Activated T-helper 1 cell treated with anti-CD3 and anti-CD28 coated beads, Interleukin-2, amount 50 U/mL, for 16 hours (primary cell): ENCODE data around the gene BCL11A.

Experiments
- DNase-seq, 2 donors: peaks; one replicate each; pipeline ENCODE4 v3.0.0-alpha.2; 2020; ENCODE audit warnings: low read depth in 1 of 2, low spot score in 1 of 2

Gene BCL11A

GRCh38 chr2:60468382-60469085 is 84.9 kb downstream of the BCL11A start:
- no peak for DNase-seq

DNA sequence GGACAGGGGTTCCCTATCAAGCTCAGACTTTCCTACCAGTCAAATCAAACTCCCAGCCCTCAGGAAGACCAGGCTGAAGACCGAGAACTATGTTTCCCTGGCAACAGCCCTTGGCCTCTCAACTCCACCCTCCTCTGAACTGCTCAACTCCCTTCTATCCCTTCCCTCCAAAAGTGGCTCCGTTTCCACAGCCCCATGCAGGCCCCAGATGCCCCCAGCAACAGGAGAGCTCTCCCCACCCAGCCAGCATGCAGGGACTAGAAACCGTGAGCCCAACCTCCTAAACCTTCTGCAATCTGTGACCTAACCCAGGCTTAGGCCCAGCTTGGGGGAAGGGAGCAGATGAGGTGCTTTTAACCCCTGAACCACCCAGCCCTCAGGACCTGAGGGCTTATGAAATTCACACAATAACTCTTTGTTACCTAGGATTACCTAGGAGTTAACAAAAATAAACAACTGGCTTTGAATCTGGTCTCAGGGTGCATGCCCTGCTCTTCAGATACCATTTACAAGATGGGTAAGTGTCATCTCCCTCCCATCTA is 87.2 kb downstream of the BCL11A start:
- no peak for DNase-seq

- DNase-seq = no peak
Measured at GRCh38 chr2:60465736-60466135, 87.7 kb downstream of the BCL11A start.

GRCh38 chr2:60463249-60463648 is 90.2 kb downstream of the BCL11A start:
- DNase-seq = no peak

DNA sequence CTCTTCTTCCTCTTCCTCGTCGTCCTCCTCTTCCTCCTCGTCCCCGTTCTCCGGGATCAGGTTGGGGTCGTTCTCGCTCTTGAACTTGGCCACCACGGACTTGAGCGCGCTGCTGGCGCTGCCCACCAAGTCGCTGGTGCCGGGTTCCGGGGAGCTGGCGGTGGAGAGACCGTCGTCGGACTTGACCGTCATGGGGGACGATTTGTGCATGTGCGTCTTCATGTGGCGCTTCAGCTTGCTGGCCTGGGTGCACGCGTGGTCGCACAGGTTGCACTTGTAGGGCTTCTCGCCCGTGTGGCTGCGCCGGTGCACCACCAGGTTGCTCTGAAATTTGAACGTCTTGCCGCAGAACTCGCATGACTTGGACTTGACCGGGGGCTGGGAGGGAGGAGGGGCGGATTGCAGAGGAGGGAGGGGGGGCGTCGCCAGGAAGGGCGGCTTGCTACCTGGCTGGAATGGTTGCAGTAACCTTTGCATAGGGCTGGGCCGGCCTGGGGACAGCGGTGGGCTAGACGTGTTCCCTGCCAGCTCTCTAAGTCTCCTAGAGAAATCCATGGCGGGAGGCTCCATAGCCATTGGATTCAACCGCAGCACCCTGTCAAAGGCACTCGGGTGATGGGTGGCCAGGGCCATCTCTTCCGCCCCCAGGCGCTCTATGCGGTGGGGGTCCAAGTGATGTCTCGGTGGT is 91.9 kb downstream of the BCL11A start:
- DNase-seq = no peak

GRCh38 chr2:60460577-60461420 is 92.7 kb downstream of the BCL11A start:
- no peak for DNase-seq

- DNase-seq = no peak
Measured at GRCh38 chr2:60459851-60460250, 93.6 kb downstream of the BCL11A start.

DNA sequence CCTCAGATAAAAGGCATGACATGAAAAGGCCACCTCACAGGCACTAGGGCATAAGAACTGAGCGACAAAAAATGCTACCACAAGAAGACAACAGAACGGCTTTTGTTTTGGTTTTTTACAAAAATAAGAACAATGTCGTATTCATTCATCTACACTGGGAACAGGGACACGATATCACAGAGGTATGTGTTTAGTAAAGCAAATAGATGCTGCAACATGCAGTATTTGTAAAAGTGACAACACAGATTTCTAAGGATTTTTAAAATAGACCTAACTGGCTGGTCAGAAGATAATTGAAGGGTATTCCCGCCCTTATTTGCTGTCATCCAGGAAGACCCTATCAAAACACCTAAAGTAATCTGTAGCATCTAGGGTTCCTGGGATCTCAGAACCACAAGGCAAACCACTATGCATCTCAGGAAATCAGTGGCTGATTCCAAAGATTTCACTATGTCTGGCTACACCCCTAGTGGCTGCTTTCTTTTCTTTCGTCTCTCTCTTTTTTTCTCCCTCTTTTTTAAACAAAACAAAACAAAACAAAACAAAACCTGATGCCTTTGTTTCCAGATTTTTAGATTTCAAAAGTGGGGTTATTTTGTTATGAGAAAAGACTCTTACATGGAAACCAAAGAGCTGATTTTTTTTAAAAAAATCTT is 97.2 kb downstream of the BCL11A start:
- DNase-seq = no peak

- no peak for DNase-seq
Measured at GRCh38 chr2:60453872-60454271, 99.6 kb downstream of the BCL11A start.

DNA sequence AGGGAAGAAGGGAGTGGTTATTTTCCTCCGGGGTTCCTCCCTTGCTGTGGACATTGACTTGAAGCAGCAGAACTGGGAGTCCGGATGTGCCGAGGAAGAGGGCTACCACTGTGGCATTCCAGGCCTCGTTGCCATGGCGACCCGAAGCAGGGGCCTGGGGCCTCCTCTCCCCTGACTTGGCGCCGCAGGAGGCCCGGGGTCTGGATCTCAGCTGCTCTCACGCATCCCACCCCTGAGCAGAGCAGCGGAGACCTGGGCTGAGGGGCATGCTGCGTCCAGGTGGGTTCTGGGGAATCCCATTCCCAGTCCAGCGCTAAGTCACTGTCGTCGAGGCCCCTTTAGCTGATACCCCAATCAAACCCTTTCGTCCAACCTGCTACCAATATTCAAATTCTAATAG is 100.2 kb downstream of the BCL11A start:
- DNase-seq = no peak

DNA sequence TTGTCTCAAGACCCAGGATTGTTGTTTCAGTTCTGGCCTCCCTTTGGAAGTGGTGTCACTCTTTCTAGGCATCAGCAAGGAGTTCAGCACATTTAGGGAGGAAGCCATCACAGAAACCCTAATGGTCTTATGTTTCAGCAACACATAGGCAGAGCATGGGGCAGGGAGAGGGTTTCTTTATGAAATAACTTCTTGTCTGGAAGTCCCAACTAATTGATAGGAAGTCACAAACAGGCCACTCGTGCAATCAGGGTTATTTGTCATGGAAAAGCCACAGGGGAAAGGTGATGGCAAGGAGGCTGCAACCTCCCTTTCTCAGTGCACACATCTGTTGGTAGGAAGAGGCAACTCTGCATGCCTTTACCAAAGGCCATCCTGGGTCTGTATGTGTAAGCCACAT is 103.0 kb downstream of the BCL11A start:
- DNase-seq = no peak

DNA sequence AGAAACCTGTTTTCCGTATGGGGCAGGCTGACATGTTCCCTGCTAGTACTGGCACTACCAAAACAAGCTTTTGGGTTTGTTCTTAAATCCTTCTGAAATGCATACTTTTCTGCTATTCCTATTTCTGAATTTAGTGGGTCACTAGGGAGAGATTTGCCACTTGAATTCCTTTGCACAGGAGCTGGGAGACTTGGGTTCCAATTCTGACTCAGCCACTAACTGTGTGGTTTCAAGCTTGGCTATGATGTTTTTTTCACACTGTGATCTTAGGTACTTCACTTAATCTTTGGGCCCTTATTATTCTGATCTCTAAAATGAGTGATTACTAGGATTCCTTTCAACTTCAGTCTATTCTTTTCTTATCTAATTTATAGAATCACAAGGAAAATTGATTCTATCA is 105.5 kb downstream of the BCL11A start:
- no peak for DNase-seq

DNA sequence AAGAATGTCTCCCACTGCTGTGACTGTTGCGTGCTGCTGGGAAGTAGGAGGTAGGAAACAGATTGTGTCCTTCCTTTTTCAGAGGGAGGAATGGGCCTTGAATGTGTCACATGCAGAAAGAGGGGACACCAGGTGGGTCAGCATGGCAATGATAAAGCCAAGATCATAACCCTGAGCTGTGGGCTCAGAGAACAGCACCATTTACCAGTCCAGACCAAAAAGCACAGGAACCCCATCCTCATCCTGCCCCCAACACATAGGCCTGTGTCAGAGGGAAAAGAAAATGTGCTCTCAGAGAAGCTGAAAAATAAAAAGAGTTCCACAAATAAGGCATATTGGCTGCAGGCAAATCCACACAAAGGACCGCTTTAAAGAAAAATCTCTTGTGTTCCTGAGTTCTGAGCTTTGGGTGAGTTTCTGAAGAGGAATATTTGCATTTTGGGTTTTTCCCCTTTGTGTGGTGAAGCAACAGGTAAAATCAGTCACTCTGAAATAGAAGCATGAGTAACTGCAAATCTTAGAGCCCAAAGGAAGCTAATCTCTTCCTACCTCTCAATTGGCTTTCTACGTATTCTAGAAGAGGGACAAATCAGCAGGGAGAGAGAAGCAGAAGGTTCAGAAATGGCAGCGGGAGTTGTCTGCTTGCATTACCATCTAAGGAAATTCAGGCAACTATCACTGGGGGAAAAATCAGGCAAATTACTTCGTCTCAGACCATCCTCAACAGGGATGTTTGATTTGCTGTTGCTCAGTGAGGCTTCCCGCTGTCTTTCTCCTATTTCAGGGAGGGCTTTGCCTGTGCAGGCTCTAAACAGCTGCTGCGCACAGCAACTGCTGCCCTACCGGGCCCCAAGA is 106.8 kb downstream of the BCL11A start:
- DNase-seq = no peak

DNA sequence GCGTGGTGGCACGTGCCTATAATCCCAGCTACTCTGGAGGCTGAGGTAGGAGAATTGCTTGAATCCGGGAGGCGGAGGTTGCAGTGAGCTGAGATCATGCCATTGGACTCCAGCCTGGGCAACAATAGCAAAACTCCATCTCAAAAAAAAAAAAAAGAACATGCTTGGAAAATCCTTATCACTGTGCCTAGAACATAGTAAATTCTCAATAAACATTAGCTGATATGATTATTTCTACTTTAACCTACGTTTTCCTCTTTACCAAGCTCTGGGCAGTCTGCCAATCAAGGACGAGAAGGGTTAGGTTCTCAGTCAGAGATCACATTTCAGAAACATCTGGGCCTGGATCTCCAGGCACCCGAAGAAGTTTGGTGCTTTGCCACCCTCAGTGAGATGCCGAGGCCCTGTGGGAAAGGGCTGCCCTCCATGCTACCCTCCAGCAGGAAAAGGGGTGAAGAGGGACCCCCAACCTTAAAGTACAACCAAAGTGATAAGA is 107.7 kb downstream of the BCL11A start:
- no peak for DNase-seq

GRCh38 chr2:60442608-60443007 is 110.8 kb downstream of the BCL11A start:
- no peak for DNase-seq

DNA sequence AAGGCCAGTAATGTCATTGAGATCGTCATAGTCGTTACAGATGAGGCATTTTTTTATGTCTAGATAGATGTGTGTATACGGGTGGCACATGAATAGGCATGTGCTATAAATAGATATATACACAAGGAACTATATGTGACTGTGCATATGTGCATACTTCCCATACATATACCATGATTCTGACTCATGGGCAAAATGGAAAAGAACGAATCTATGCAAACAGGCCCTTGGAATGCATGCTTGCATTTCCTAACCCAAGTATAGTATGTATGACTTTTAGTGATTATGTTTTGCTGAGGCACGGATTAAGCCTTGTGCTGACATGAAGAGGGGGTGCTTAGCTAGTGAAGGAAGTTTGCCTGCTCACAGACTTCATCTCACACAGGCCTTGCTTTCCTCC is 111.7 kb downstream of the BCL11A start:
- no peak for DNase-seq

DNA sequence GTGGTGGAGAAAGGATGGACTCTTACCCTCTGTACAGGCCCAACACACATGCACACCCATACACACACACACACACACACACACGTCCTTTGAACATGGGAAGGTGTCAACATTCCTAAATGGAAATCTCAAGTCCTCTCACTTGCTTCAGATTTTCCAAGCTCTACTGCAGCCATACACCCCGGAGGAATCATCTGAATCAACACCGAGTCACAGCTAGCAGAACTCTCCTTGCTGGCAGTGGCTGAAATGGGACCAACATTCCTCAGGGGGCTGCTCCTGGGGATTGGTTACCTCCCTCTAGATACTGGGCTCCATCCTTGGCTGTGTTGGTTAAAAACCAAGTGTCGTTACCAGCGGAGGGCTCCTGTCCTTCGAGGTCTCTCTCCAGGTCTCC is 112.7 kb downstream of the BCL11A start:
- no peak for DNase-seq

DNA sequence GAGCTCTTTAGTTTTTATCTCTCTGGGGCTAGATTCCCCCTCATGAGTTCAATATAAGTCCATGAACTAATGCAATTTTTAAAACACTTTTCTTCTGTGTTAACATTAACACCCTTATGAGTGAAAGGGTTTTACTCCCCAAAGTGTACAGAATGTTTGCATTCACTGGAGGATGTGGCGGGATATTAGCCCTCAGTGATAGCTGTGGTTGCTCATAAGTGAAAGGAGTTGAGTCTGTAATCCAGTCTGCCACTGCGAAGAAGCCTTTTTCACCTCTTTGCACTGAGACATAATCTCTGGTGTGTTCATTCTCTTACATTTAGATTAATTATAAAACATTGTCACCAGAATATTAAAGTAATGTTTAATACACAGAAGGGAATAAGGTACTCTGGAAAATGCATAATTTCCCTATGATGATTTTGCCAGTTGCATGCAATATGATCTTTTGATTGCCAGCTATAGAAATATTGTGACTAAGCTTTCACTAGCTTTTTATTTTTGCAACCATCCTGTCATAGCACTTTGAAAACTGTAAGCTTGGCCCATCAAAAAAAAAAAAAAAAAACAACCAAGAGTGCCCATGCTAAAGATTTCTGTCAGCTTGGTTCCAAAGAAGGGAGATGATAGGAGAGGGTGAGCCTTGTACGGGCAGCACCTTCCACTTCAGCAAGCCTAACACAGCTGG is 113.2 kb downstream of the BCL11A start:
- DNase-seq = no peak

GRCh38 chr2:60439219-60439974 is 114.1 kb downstream of the BCL11A start:
- DNase-seq = no peak
